SK-N-SH (cell line): Measurements from ENCODE around the gene DOK3. TPM values are rescaled to one million over a fixed set of nuclear protein-coding genes. Genes with fewer than 3 reads are reported as not detected.

Source experiments
- CTCF ChIA-PET: fragments of 300-600, 350-600 bp; formaldehyde crosslinking; extraction: SDS; loops from one replicate; lab custom pipeline; 2021; lab: Yijun Ruan, JAX
- POLR2A ChIA-PET: fragments of 350-600 bp; sonication (Branson Sonifier 250); formaldehyde crosslinking; extraction: SDS; loops from one replicate; lab custom pipeline; 2020; ENCODE audit warnings: antibody characterized with exemption, inconsistent platforms; lab: Yijun Ruan, JAX
- DNase-seq: peaks from one replicate; pipeline ENCODE4 v3.0.0; 2012
- H2AFZ ChIP-seq: fragments of 200-600 bp; sonication (generic); 2 replicates; pipeline ENCODE4 v1.8.1; 2016; ENCODE audit warnings: antibody characterized with exemption, mild to moderate bottlenecking, low read depth
- H3F3A ChIP-seq: fragments of 200-600 bp; sonication (generic); replicated peaks from 2 replicates; pipeline ENCODE3; 2016; ENCODE audit warnings: antibody characterized with exemption, mild to moderate bottlenecking; ENCODE audit not compliant: insufficient read depth
- H3K27ac ChIP-seq, 2 experiments: fragments of 200-500 bp in 1 of 2; fragments of 200-600 bp in 1 of 2; sonication (Bioruptor generic) in 1 of 2; sonication (generic), shearing (Covaris generic) in 1 of 2; 2 replicates each; pipeline versions ENCODE4 v1.5.1 to v1.6.1; 2014 to 2016; ENCODE audit warnings: low read depth in 2 of 2, inconsistent platforms in 1 of 2, low read length in 1 of 2, mild to moderate bottlenecking in 1 of 2, mixed read lengths in 1 of 2
- H3K27me3 ChIP-seq: fragments of 200-600 bp; sonication (generic), shearing (Covaris generic); 2 replicates; pipeline ENCODE4 v1.6.1; 2016; ENCODE audit warnings: mixed run types; ENCODE audit not compliant: insufficient read depth
- H3K36me3 ChIP-seq, 2 experiments: fragments of 200-500 bp in 1 of 2; fragments of 200-600 bp in 1 of 2; sonication (Bioruptor generic) in 1 of 2; sonication (generic) in 1 of 2; replicated peaks in 1 of 2; 2 replicates each; pipeline versions ENCODE3 to v1.5.1; 2014 to 2016; ENCODE audit warnings: low read length in 1 of 2, mild to moderate bottlenecking in 1 of 2; ENCODE audit not compliant: insufficient read depth in 2 of 2, control insufficient read depth in 1 of 2
- H3K4me1 ChIP-seq, 2 experiments: fragments of 200-500 bp in 1 of 2; fragments of 200-600 bp in 1 of 2; sonication (Bioruptor generic) in 1 of 2; sonication (generic), shearing (Covaris generic) in 1 of 2; 2 replicates each; pipeline versions ENCODE4 v1.5.1 to v1.6.1; 2014 to 2016; ENCODE audit warnings: low read depth in 1 of 2, low read length in 1 of 2, mixed run types in 1 of 2; ENCODE audit not compliant: insufficient read depth in 2 of 2, control insufficient read depth in 1 of 2
- H3K4me2 ChIP-seq: fragments of 200-600 bp; sonication (generic), shearing (Covaris generic); 2 replicates; pipeline ENCODE4 v1.6.1; 2017; ENCODE audit warnings: mixed run types
- H3K4me3 ChIP-seq, 2 experiments: fragments of 200-500 bp in 1 of 2; fragments of 200-600 bp in 1 of 2; sonication (Bioruptor generic) in 1 of 2; sonication (generic), shearing (Covaris generic) in 1 of 2; 2 replicates each; pipeline versions ENCODE4 v1.5.1 to v1.8.1; 2014 to 2016; ENCODE audit warnings: low read depth in 2 of 2, inconsistent platforms in 1 of 2, low read length in 1 of 2, mild to moderate bottlenecking in 1 of 2, mixed read lengths in 1 of 2, moderate library complexity in 1 of 2
- H3K79me2 ChIP-seq: fragments of 200-600 bp; sonication (generic); 2 replicates; pipeline ENCODE4 v1.8.1; 2017; ENCODE audit warnings: mild to moderate bottlenecking; ENCODE audit not compliant: insufficient read depth
- H3K9ac ChIP-seq: fragments of 200-600 bp; sonication (generic); 2 replicates; pipeline ENCODE4 v1.6.1; 2017; ENCODE audit warnings: mixed run types
- H3K9me2 ChIP-seq: fragments of 200-600 bp; sonication (generic); 2 replicates; pipeline ENCODE4 v1.6.1; 2017; ENCODE audit warnings: mixed run types
- H3K9me3 ChIP-seq: fragments of 200-600 bp; sonication (generic); 2 replicates; pipeline ENCODE4 v1.6.1; 2017; ENCODE audit warnings: mixed run types, mild to moderate bottlenecking, moderate library complexity
- H4K20me1 ChIP-seq: fragments of 200-600 bp; sonication (generic); 2 replicates; pipeline ENCODE4 v1.6.1; 2017; ENCODE audit warnings: mild to moderate bottlenecking, mixed run types; ENCODE audit not compliant: insufficient read depth
- CHD2 ChIP-seq: fragments of 150-350 bp; IDR thresholded peaks from 2 replicates; pipeline ENCODE4 v1.6.1; 2018; ENCODE audit warnings: low read length; ENCODE audit not compliant: partially characterized antibody
- ELF1 ChIP-seq: IDR thresholded peaks from 2 replicates; pipeline ENCODE4 v1.4.0; 2012
- FOXJ3 ChIP-seq: sonication (generic); formaldehyde crosslinking; IDR thresholded peaks from 2 replicates; pipeline ENCODE4 v1.5.1; 2020; ENCODE audit warnings: mild to moderate bottlenecking, missing genetic modification reagents
- GABPA ChIP-seq: IDR thresholded peaks from 2 replicates; pipeline ENCODE4 v1.4.0; 2012; ENCODE audit warnings: low read depth, mild to moderate bottlenecking
- NRF1 ChIP-seq: IDR thresholded peaks from 2 replicates; pipeline ENCODE4 v1.6.1; 2012; ENCODE audit warnings: low read depth, mild to moderate bottlenecking, low read length
- POLR2AphosphoS5 ChIP-seq: IDR thresholded peaks from 2 replicates; pipeline ENCODE4 v1.6.1; 2012; ENCODE audit warnings: low read depth, low read length
- RCOR1 ChIP-seq: fragments of 150-350 bp; IDR thresholded peaks from 2 replicates; pipeline ENCODE4 v1.6.1; 2017; ENCODE audit warnings: antibody characterized with exemption, low read length
- TAF1 ChIP-seq: IDR thresholded peaks from 2 replicates; pipeline ENCODE4 v1.6.1; 2012; ENCODE audit warnings: low read depth, mild to moderate bottlenecking, low read length, moderate library complexity, borderline replicate concordance
- TCF12 ChIP-seq: IDR thresholded peaks from 2 replicates; pipeline ENCODE4 v1.4.0; 2012
- WGBS: methylation state at CpG from one replicate; pipeline ENCODE4 v1.1.6; 2017; ENCODE audit warnings: low lambda C conversion rate; 5-methylcytosine and 5-hydroxymethylcytosine counted together
- polyA plus RNA-seq, 3 experiments: library from polyadenylated mRNA; depleted of rRNA; stranded (reverse); fragments of >200 nt; gene quantifications; 2 replicates each; pipeline ENCODE4 v1.2.3, GENCODE V29; 2012
- TF ChIP-seq, protein P1 (sequence below): fragments of 200-600 bp; sonication (generic); IDR thresholded peaks from 2 replicates; pipeline ENCODE4 v1.6.1; 2017; ENCODE audit warnings: antibody characterized with exemption, mild to moderate bottlenecking, moderate library complexity
- TF ChIP-seq, protein P2 (sequence below): IDR thresholded peaks from 2 replicates; pipeline ENCODE4 v1.6.1; 2012; ENCODE audit warnings: mild to moderate bottlenecking, low read depth, low read length, moderate library complexity
- TF ChIP-seq, protein P3 (sequence below): fragments of 150-350 bp; IDR thresholded peaks from 2 replicates; pipeline ENCODE4 v1.6.1; 2016; ENCODE audit warnings: mild to moderate bottlenecking, low read depth, low read length
- TF ChIP-seq, protein P4 (sequence below): fragments of 150-350 bp; IDR thresholded peaks from 2 replicates; pipeline ENCODE4 v1.6.1; 2017; ENCODE audit warnings: antibody characterized with exemption, low read length, low read depth, borderline replicate concordance
- TF ChIP-seq, protein P5 (sequence below): IDR thresholded peaks from 2 replicates; pipeline ENCODE4 v1.4.0; 2012; ENCODE audit warnings: low read depth

The DOK3 gene
- polyA plus RNA-seq, 1 of the 3 experiments (the other 2 are of a cell fraction): 2.2 TPM

DNA sequence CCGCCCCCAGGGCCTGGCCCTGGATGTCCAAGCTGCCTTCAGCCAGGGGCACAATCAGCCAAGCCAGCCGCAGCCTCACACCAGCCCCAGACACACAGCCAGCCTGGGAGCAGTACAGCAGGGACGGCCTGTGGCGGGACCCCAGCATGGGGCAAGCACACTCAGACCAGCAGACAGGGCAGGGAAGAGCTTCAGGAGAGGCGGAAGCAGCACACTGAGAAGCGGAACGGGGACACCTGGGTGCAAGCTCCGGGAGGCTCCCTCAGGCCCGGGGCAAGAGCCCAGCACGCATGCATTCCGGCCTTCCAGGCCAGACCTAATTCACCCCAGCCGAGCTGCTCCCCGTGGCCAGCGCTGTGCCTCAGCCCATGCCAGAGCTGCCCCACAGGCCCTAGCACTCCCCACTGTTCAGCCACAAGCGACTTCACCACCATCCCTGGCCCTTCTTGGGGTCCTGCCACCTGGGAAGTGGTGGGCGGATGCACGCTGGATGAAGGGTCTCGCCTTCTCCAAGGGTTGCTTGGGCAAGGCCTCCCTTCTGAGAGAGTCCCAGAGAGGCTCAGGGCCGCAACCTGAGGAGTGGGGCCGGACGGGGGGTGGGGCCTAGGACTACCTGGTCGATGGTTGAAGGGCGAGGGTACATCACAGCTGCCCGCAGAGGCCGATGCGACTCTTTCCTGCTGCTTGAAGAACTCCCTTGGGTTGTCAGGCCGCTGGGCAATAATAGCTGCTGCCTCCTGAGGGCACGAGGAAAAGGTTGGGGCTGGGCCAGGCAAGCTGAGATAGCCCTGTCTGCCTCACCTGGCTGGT, 49.6 kb downstream of the DOK3 start:
- H3K27me3 ChIP-seq: no peaks in the 10 kb centered on the region
- H3K36me3 ChIP-seq: peaks cover 33 to 58% of the 10 kb centered on the region in 2 experiments
- no peak overlapping the region for H2AFZ ChIP-seq
- H3K4me1 ChIP-seq: peaks cover 5 to 50% of the 10 kb centered on the region in 2 experiments
- DNase-seq: no peak
- peaks cover 48% of the 10 kb centered on the region for H3F3A ChIP-seq
- no peak overlapping the region for H3K4me2 ChIP-seq
- 78% methylated on average over 3 of the region's 28 CpGs for WGBS
- TF ChIP-seq, protein P1, sequence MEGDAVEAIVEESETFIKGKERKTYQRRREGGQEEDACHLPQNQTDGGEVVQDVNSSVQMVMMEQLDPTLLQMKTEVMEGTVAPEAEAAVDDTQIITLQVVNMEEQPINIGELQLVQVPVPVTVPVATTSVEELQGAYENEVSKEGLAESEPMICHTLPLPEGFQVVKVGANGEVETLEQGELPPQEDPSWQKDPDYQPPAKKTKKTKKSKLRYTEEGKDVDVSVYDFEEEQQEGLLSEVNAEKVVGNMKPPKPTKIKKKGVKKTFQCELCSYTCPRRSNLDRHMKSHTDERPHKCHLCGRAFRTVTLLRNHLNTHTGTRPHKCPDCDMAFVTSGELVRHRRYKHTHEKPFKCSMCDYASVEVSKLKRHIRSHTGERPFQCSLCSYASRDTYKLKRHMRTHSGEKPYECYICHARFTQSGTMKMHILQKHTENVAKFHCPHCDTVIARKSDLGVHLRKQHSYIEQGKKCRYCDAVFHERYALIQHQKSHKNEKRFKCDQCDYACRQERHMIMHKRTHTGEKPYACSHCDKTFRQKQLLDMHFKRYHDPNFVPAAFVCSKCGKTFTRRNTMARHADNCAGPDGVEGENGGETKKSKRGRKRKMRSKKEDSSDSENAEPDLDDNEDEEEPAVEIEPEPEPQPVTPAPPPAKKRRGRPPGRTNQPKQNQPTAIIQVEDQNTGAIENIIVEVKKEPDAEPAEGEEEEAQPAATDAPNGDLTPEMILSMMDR: no peak
- TF ChIP-seq ELF1 (no peak), NRF1 (no peak), TCF12 (no peak), POLR2AphosphoS5 (no peak), FOXJ3 (CRISPR knock-in tag) (no peak), RCOR1 (no peak), TAF1 (no peak), CHD2 (no peak), GABPA (no peak)
- TF ChIP-seq, protein P2, sequence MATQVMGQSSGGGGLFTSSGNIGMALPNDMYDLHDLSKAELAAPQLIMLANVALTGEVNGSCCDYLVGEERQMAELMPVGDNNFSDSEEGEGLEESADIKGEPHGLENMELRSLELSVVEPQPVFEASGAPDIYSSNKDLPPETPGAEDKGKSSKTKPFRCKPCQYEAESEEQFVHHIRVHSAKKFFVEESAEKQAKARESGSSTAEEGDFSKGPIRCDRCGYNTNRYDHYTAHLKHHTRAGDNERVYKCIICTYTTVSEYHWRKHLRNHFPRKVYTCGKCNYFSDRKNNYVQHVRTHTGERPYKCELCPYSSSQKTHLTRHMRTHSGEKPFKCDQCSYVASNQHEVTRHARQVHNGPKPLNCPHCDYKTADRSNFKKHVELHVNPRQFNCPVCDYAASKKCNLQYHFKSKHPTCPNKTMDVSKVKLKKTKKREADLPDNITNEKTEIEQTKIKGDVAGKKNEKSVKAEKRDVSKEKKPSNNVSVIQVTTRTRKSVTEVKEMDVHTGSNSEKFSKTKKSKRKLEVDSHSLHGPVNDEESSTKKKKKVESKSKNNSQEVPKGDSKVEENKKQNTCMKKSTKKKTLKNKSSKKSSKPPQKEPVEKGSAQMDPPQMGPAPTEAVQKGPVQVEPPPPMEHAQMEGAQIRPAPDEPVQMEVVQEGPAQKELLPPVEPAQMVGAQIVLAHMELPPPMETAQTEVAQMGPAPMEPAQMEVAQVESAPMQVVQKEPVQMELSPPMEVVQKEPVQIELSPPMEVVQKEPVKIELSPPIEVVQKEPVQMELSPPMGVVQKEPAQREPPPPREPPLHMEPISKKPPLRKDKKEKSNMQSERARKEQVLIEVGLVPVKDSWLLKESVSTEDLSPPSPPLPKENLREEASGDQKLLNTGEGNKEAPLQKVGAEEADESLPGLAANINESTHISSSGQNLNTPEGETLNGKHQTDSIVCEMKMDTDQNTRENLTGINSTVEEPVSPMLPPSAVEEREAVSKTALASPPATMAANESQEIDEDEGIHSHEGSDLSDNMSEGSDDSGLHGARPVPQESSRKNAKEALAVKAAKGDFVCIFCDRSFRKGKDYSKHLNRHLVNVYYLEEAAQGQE: no peak
- TF ChIP-seq, protein P3, sequence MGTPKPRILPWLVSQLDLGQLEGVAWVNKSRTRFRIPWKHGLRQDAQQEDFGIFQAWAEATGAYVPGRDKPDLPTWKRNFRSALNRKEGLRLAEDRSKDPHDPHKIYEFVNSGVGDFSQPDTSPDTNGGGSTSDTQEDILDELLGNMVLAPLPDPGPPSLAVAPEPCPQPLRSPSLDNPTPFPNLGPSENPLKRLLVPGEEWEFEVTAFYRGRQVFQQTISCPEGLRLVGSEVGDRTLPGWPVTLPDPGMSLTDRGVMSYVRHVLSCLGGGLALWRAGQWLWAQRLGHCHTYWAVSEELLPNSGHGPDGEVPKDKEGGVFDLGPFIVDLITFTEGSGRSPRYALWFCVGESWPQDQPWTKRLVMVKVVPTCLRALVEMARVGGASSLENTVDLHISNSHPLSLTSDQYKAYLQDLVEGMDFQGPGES: no peak
- TF ChIP-seq, protein P4, sequence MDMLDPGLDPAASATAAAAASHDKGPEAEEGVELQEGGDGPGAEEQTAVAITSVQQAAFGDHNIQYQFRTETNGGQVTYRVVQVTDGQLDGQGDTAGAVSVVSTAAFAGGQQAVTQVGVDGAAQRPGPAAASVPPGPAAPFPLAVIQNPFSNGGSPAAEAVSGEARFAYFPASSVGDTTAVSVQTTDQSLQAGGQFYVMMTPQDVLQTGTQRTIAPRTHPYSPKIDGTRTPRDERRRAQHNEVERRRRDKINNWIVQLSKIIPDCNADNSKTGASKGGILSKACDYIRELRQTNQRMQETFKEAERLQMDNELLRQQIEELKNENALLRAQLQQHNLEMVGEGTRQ: no peak
- TF ChIP-seq, protein P5, sequence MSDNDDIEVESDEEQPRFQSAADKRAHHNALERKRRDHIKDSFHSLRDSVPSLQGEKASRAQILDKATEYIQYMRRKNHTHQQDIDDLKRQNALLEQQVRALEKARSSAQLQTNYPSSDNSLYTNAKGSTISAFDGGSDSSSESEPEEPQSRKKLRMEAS: no peak
- H3K9ac ChIP-seq: no peak overlapping the region
- no peak overlapping the region for H3K4me3 ChIP-seq
- POLR2A ChIA-PET: interaction anchor here (0.7 to 4.6 kb wide), 4 partner anchors 9 to 56 kb away, joined by 4 to 43 read pairs (median 8); no protein-coding TSS in a partner anchor
- H4K20me1 ChIP-seq: peaks cover 55% of the 10 kb centered on the region
- no peaks in the 10 kb centered on the region for H3K9me2 ChIP-seq
- peaks cover 5% of the 10 kb centered on the region; the same call in 1 of the 2 replicates for H3K79me2 ChIP-seq
- no peaks in the 10 kb centered on the region for H3K9me3 ChIP-seq
- CTCF ChIA-PET: interaction anchor here (1.0 to 10.2 kb wide), 5 partner anchors 14 to 55 kb away, joined by 3 to 375 read pairs (median 42); partner anchors contain the start of genes DBN1, F12 and PFN3
- peak overlapping the region in 1 of 2 experiments; percentile 56; a peak in 2 of 4 replicates for H3K27ac ChIP-seq
